HG03520 (cell line): ENCODE data around the gene SETD3.

Source experiments
- ATAC-seq: cut with Tn5 transposase; IDR thresholded peaks from one replicate; pipeline ENCODE4 v1.9.1; 2021; ENCODE audit warnings: mild to moderate bottlenecking, moderate library complexity; ENCODE audit not compliant: unreplicated experiment

The SETD3 gene

DNA sequence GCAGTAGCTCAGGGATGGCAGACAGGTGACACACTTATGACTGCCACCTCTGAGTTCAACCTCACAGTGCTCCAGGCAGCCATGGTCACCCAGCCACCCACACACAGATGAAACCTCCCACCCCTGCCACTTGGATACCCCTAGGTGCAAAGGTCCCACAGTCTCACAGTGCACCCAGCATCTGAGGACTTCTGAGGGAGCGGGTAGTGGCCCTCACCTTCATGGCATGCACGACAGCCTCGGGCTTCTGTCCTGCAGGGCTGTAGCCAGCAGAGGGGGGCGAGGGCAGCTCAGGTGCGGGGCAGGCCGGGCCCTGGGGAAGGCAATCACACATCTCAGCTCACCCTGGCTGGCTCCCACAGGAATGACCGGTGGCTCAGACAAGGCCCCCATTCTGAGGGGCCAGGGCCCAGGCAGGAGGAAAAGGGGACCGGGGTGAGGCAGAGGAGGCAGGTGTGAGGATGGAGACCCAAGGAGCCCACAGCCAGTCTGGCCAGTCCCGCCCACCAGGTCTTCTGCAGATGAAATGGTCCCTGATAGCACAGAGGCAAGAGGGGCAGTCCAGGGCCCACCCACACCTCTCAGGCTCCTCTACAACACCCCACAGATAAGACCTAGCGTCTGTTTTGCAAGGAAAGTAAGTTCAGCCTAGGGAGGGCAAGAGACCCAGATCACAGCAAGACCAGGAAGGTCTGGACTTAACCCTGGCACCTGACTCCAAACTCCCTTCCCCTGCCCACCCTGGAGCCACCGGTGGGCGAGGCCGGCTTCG, 36.4 kb upstream of the SETD3 start:
- ATAC-seq = no peak

DNA sequence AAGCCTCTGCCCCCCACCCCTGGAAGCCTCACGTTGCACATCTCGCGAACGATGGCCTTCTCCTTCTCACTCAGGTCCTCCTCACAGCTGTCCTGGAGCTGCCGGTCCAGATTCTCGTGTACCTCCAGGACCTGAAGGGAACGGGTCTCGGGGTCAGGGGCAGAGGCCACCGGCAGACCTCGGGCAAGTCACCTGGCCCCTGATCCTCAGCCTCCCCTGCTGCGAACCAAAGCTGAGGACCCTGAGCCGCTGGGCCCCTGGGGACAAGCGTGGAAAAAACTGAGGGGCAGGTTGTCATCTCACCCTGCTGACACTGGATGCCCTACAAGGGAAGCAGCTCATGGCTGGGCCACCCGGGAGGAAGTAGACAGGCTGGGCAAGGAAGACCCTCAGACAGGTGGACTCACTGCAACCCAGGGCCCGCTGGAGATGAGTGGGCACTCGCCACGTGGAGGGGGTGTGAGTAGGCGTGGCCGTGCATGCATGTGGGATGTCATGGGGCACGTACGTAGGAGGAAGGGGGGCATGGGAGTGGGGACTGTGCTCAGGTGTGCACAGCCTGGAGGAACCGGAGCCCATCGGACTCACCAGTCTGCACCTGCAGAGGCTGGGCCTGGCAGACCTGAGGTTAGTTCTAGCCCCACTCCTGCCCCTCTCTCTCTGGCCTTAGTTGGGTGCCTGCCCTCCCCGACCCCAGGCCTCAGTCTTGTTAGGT, 35.7 kb upstream of the SETD3 start:
- no peak for ATAC-seq

GRCh38 chr14:99515301-99516155, 34.9 kb upstream of the SETD3 start:
- no peak for ATAC-seq

- ATAC-seq = no peak
Observed at GRCh38 chr14:99514552-99515300, 34.1 kb upstream of the SETD3 start.

- no peak for ATAC-seq
Observed at GRCh38 chr14:99513946-99514551, 33.4 kb upstream of the SETD3 start.

DNA sequence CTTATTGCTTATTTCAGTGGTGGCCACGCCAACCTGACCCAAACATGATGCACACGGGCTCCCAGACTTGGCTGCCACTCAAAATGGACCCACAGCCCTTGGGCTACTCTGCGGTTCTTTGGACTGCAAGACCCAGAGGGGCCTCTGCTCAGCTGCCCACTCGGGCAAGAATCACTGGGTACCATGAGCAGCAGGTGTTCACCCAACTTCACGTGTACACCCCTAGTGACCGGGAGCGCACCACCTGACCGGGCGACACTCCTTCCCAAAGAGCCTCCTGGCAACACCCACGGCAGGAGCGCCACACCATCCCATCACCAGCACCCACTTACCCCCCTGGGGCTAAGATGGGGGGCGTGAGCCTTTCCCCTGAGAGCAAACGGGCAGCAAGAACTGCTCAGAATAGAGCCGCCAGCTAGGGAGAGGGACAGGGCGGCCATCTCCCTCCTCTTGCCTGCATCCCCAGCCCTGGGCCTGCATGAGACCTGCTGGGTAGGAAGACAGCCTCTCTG, 32.6 kb upstream of the SETD3 start:
- no peak for ATAC-seq

DNA sequence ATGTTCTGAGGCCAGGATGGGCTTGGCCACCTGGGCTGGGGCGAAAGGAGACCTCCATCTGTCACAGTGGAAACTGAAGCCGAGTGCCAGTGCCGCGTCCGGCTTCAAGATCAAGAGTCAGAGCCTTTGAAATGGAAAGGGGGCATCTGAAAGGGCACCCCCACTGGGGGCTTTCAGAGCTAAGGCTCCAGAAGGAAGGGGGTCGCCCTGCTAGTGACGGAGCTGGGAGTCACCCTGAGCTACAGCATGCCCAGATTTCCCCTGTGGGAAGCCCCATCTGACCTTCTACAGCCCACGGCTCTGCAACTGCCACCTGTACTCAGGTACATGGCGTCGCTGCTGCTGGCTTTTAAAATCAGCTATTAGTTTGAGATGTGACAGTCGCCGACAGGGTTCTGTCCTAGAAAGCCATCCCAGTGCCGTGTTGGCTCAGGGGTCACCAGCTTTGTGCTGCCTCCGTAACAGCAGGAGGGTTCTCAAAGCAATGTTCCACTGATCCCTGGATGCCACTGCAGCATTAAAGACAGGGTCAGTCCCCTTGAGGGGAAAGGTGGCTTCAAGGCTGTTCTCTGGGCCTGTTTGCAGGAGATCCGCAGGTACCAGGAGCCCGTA, 32.0 kb upstream of the SETD3 start:
- ATAC-seq = no peak

GRCh38 chr14:99512110-99512449, 31.4 kb upstream of the SETD3 start:
- ATAC-seq = no peak

DNA sequence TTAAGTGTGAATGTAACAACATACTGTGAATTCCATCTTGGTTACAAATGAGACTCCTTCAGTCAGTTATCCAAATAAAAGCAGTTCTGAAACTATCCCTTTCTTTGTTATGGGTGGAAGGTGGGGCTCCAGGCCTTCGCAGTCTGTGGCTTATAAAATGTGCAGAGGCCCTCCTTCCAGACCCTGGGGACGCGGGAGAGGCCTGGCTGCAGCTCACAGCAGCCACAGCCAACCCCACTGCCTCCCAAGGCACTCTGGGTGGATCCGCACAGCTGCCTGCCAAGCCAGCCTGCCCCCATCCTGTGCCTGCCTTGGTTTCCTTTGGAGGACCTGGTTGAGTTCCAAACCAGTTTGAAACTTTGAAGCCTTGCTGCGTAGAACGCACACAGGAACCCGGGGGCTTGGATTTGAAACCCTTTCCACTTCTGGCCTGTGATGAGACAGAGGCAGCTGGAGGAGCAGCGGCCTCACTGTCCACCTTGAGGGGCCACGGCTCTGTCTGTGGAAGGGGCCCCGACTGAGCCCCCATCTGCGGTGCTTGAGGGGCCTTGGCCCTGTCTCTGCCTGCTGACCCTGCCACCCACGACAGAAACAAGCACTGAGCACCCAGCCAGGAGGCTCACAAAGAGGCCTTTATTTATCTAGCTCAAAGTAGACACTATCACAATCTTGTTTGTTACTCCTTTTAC, 30.9 kb upstream of the SETD3 start:
- ATAC-seq = no peak

DNA sequence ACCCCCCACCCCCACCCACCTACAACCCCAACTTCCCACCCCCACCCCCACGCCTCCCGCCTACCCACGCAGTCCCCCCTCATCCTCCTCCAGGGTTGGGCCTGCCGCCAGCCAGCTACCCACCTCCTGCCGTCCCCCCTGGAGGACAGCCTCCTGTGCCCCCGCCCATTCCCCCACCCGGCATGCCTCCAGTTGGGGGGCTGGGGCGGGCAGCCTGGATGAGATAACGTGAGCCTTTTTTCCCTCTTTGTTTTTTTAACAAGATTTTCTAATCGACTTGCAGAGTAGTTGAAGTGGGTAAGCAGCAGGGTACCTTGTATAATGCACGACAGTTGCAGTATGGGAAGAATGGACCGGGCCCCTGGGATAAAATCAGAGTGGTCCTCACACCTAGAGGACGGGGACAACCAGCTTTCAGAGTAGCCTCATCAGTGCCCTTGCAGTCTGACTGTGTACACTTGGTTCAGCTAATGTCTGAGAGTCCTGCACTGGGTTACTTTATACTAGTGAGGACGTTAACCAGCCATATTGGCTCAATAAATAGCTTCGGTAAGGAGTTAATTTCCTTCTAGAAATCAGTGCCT, 30.0 kb upstream of the SETD3 start:
- ATAC-seq = no peak

DNA sequence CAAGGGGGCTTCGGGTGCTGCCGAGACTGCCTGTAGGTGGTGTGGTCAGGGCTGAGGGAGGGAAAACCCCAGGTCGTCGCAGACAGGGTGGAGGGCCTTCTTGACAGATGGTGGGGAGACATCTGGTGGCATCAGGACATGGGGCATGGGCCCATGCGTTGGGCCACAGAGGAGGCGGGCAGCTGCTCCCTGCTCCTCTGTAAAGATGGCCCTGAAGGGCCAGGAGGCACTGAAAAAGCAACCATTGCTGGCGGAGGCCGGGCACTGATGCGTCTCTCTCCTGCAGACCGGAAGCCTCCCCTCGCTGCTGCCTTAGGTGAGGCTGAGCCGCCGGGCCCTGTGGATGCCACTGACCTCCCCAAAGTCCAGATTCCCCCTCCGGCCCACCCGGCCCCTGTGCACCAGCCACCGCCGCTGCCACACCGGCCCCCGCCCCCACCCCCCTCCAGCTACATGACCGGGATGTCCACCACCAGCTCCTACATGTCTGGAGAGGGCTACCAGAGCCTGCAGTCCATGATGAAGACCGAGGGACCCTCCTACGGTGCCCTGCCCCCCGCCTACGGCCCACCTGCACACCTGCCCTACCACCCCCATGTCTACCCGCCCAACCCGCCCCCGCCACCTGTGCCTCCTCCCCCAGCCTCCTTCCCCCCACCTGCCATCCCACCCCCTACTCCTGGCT, 29.4 kb upstream of the SETD3 start:
- ATAC-seq = no peak

DNA sequence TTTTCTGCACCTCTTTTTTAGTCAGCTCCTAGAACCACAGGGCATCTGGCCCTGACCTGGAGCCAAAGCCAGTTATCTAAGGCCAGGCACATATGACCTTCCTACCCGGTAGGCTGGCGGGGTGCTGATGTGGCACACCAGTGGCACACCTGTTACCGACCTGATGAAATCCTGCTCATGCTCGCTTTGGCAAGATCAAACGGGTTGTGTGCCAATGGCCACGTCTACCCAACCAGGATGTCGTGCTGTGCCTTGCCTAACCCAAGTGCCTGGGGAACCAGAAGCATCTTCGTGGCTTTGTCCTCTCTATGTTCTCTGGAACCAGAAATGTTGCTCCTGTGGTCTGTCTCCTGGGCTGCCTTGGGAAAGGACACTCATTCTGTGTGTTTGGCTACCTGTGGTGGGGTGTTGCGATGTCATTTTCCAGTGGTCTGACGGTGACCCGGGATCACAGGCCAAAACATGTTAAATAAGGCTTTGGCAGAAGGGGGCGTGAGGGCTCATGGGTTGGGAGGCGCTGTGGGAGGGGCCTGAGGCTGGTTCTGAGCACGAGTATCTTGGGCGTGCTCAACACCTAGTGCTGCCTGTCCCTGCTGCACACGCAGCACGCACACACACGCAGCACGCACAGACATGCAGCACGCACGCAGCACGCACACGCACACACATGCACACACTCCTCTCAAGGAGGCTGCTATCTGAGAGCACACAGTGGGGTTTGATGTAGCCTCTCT, 28.4 kb upstream of the SETD3 start:
- no peak for ATAC-seq

- no peak for ATAC-seq
Observed at GRCh38 chr14:99507860-99508640, 27.4 kb upstream of the SETD3 start.

GRCh38 chr14:99506276-99506675, 25.6 kb upstream of the SETD3 start:
- ATAC-seq = no peak

GRCh38 chr14:99505089-99505488, 24.4 kb upstream of the SETD3 start:
- ATAC-seq = no peak

GRCh38 chr14:99503848-99504453, 23.3 kb upstream of the SETD3 start:
- ATAC-seq = no peak
